IPS DF 4.7 (cell line): ENCODE data around the gene KRT10.
"Not testable (repeated sequence)": the region's sequence is repeated elsewhere in the genome, so short reads cannot be mapped to it uniquely, and the experiment has no call there.

ENCODE experiments used
- DNase-seq: peaks from one replicate; pipeline ENCODE4 v3.0.0-alpha.2; 2013; ENCODE audit warnings: low spot score; ENCODE audit errors: extremely low read depth

KRT10 gene

DNA sequence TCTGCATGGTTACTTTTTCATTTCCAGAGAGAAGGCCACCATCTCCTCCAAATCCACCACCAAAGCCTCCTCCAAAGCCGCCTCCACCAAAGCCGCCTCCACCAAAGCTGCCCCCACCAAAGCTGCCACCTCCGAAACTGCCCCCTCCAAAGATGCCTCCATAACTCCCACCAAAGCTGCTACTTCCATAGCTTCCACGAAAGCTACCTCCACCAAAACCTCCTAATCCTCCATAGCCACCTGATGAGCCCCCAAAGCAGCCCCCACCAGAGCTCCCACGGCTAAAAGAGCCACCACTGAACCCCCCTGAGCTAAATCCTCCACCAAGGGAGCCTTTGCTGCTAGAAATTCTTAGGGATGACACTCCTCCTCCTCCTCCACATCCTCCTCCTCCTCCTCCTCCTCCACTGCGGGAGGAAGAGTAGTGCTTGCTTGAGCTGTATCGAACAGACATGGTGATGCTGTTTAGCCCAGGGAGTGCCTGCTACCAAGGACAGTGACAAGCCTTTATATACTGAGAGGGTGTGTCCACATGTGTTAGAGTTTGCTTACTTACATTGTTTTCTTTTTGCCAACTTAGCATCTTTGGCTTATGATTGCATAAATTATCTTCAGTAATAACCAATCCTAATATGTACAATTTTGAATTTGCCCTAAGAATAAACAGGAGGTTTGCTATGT is at the start of gene KRT10:
KRT10 (minus strand) TSS at position 483 of the 681 bp plus-strand sequence; CDS start at position 454, 29 bp downstream.
- DNase-seq, result no peak

DNA sequence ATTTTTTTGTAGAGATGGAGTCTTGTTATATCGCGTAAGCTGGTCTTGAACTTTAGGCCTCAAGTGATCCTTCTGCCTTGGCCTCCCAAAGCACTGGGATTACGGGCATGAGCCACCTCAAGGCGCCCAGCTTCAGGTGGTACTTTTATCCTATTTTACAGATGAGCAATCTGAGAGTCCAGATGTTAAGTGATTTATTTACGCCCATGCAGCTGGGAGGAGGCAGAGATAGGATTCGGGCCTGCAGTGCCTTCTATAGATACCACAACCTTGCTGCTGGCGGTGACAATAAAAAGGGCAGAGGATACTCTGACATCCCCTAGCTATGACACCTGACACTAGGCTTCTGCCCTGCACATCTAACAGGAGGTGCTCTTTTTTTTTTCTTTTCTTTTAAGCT is 48.9 kb upstream of the KRT10 start:
- DNase-seq, result no peak

GRCh38 chr17:40870136-40870535 is 47.7 kb upstream of the KRT10 start:
- no peak for DNase-seq

DNA sequence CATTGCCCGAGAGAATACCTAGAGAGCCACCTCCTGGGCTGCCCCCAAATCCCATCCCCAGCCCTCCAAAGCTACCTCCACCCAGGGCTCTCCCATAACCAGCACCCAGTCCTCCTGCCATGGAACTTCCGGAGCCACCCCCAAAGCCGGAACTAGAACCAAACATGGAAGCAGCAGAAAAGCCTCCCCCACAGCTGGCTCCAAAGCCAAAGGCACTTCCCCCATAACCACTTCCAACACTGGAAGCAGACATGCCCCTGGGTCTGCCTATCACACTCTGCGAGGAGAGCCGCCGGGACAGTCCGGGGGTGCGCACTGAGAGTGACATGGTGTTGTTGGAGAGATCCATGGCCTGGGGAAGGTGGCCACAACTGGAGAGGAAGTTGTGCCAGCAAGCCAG is 44.4 kb upstream of the KRT10 start, which contains the start of gene KRT12:
KRT12 (minus strand) TSS at position 386 of the 400 bp plus-strand sequence; CDS start at position 349, 37 bp downstream.
- no peak for DNase-seq

GRCh38 chr17:40864661-40865390 is 42.4 kb upstream of the KRT10 start:
- DNase-seq, result no peak

DNA sequence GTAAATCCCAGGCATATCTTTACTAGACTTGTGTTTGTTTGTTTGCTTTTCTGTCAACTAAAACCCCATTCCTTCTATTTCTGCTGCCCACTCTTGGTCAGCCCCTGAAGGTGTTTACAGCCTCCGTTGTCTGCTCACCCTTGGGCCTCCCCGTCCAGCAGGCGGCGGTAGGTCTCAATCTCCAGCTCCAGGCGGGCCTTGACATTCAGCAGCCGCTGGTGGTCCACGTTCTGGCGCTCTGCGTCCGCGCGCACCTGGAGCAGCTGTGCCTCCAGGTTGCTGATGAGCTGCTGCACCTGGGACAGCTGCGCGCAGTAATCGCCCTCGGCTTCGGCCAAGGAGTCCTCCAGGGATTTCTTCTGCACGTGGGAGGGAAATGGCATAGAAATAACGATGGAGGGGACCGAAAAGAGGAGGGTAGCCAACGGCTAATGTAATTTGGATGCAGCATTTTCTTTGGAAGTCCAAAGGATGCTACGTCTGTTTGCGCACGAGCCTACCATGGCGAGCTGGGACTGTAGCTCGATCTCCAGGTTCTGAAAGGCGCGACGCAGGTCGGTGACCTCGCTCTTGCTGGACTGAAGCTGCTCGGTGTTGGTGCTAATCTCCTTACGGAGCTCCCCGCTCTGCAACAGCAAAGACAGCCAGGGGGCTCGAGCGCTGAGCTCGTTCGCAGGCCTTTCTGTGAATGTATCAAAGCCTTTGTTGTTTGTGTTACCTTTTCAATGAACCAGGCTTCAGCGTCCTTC is 40.7 kb upstream of the KRT10 start:
- peak; percentile 62 for DNase-seq

- DNase-seq, result no peak
Observed at GRCh38 chr17:40859536-40859935, 37.1 kb upstream of the KRT10 start.

- not testable (repeated sequence) for DNase-seq
Observed at GRCh38 chr17:40858667-40859066, 36.3 kb upstream of the KRT10 start.

- DNase-seq, result no peak
Observed at GRCh38 chr17:40857535-40857934, 35.1 kb upstream of the KRT10 start.

GRCh38 chr17:40854175-40854814 is 31.9 kb upstream of the KRT10 start:
- DNase-seq, result no peak

DNA sequence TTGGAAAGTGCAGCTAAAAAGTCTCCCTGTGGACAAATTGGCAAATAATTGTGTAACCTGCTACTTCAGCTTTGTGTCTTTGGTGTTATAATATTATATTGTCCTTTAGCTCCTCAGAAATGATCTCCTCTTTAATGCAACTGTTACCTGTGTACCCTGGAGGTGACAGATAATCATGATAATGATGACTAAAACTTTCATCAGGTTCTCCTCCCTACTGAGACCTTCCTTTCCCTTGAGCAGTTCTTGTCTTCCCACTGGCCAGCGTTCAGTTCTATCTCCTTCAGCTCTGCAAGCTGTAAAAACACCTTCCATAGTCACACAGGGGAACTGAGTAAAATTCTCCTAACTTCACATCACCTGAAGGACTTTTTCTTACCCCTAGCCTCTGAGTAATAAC is 29.9 kb upstream of the KRT10 start:
- no peak for DNase-seq

- no peak for DNase-seq
Observed at GRCh38 chr17:40850293-40850972, 28.0 kb upstream of the KRT10 start.

GRCh38 chr17:40849723-40850122 is 27.3 kb upstream of the KRT10 start:
- DNase-seq, result no peak

GRCh38 chr17:40848583-40849235 is 26.3 kb upstream of the KRT10 start:
- DNase-seq, result no peak

- no peak for DNase-seq
Observed at GRCh38 chr17:40846515-40847144, 24.2 kb upstream of the KRT10 start.

DNA sequence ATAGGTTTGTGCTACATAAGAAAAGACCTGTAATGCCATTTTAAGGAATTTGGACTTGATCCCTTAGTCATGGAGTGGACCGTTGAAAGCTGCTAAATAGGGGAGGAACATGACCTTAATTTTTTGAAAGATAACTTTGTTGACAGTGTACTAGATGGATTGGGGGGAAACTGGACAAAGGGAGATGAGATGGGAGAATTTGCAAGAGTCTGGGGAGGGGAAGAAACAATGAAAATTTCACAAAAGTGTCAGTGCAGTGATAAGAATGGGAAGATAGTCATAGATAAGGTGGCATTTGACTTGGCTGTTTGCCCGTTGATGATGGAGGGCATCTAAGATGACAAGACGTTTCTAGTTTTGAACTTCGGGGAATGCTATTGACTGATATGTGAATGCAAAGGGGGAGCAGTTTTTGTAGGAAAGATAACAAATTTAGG is 22.3 kb upstream of the KRT10 start:
- no peak for DNase-seq

- DNase-seq, result no peak
Observed at GRCh38 chr17:40843242-40843641, 20.8 kb upstream of the KRT10 start.

DNA sequence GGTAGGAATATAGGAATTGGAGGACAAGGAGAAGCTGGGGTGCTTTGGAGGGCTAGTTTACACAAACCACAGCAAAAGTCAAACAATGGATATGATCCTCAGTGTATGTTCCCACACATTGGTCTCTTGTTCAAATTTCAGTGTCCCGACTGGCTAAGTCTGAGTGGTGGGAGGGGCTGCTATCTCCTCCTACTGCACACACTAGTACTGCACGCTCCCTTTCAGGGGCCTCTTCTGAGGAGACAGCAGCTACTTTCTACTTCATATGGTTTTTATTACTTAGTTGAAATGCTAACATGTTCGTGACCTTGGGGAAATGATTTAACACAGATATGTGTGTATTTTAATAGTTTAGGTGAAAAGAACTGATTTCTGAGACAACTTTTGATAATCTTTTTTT is 18.8 kb upstream of the KRT10 start:
- no peak for DNase-seq

- no peak for DNase-seq
Observed at GRCh38 chr17:40839194-40839593, 16.8 kb upstream of the KRT10 start.

DNA sequence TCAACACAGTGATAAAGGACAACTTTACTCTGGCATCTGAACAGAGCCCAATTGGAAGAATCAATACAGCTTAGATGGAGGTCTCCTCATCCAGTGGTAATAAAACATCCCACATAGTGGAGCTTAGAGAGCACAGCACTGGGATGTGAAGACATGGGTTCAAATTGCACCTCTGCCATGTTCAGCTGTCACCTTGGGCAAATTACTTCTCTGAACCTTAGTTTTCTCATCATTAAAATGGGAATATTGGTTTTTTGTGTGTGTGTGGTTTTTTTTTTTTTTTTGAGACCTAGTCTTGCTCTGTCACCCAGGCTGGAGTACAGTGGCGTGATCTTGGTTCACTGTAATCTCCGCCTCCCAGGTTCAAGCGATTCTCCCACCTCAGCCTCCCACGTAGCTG is 13.6 kb upstream of the KRT10 start:
- DNase-seq, result no peak
